GM12878 (cell line): ENCODE measurements around the gene SSB. TPM values are rescaled to one million over a fixed set of nuclear protein-coding genes. Genes with fewer than 3 reads are reported as not detected.
A peak's percentile ranks its signal among the peaks of the same experiment; 100 is the strongest.
"Not testable (repeated sequence)": the region's sequence is repeated elsewhere in the genome, so short reads cannot be mapped to it uniquely, and the experiment has no call there.

Experiments
- ATAC-seq: fragments of 200-7000 bp; cut with Tn5 transposase; 3 replicates; pipeline ENCODE4 v1.9.1; 2020; ENCODE audit warnings: mild to moderate bottlenecking, moderate library complexity
- BruUV-seq: library from RNA; stranded (reverse); fragments of 400-500 nt; replicated peaks from 2 replicates; lab custom pipeline; 2021; lab: Mats Ljungman, UMichigan
- CTCF ChIA-PET: fragments of 300-600 bp; sonication (Branson Sonifier 250); formaldehyde crosslinking; extraction: SDS; loops from one replicate; lab custom pipeline; 2021; ENCODE audit warnings: inconsistent platforms; lab: Yijun Ruan, JAX
- POLR2A ChIA-PET: fragments of 350-600 bp; formaldehyde crosslinking; extraction: SDS; loops from one replicate; lab custom pipeline; 2021; ENCODE audit warnings: inconsistent platforms; lab: Charles Lee
- RAD21 ChIA-PET: fragments of 300-600 bp; sonication (Branson Sonifier 250); formaldehyde crosslinking; loops from one replicate; lab custom pipeline; 2023; ENCODE audit warnings: antibody characterized with exemption; ENCODE audit not compliant: unreplicated experiment; lab: Charles Lee
- SMC1A ChIA-PET: fragments of 300-600 bp; sonication (Branson Sonifier 250); formaldehyde crosslinking; loops from one replicate; lab custom pipeline; 2023; ENCODE audit not compliant: unreplicated experiment, uncharacterized antibody; lab: Charles Lee
- DNase-seq: peaks from one replicate; pipeline ENCODE4 v3.0.0-alpha.2; 2011; ENCODE audit warnings: low read depth, low spot score
- FAIRE-seq: peaks from 3 replicates; lab custom pipeline; 2011; peaks lifted over from hg19 to GRCh38; lab: Jason Lieb, UNC
- H2AFZ ChIP-seq: 2 replicates; pipeline ENCODE4 v1.6.0; 2011; ENCODE audit warnings: low read depth, low read length, control low read depth; ENCODE audit not compliant: control insufficient read depth
- H3K27ac ChIP-seq: 2 replicates; pipeline ENCODE4 v1.5.1; 2011; ENCODE audit warnings: control low read depth; ENCODE audit not compliant: control insufficient read depth, insufficient read depth
- H3K27me3 ChIP-seq, 2 experiments: replicated peaks in 1 of 2; 2 replicates each; pipeline versions ENCODE4 v1.6.0 to v1.6.1; 2011; ENCODE audit warnings: low read length in 1 of 2; ENCODE audit not compliant: control insufficient read depth in 2 of 2, insufficient read depth in 2 of 2
- H3K36me3 ChIP-seq, 2 experiments: 2 replicates each; pipeline ENCODE4 v1.5.1; 2011; ENCODE audit warnings: low read length in 1 of 2; ENCODE audit not compliant: control insufficient read depth in 2 of 2, insufficient read depth in 2 of 2
- H3K4me1 ChIP-seq: 2 replicates; pipeline ENCODE4 v1.6.1; 2011; ENCODE audit warnings: mild to moderate bottlenecking, low read length, moderate library complexity, mixed read lengths; ENCODE audit not compliant: control insufficient read depth, insufficient read depth
- H3K4me2 ChIP-seq: 2 replicates; pipeline ENCODE4 v1.6.0; 2011; ENCODE audit warnings: control low read depth; ENCODE audit not compliant: control insufficient read depth, insufficient read depth
- H3K4me3 ChIP-seq: fragments of 200-600 bp; sonication (generic); 2 replicates; pipeline ENCODE4 v1.5.1; 2016
- H3K79me2 ChIP-seq: 2 replicates; pipeline ENCODE4 v1.6.0; 2011; ENCODE audit warnings: low read length; ENCODE audit not compliant: control insufficient read depth, insufficient read depth
- H3K9ac ChIP-seq: 2 replicates; pipeline ENCODE4 v1.8.0; 2011; ENCODE audit warnings: low read length, control low read depth, mixed read lengths; ENCODE audit not compliant: control insufficient read depth, insufficient read depth
- H3K9me3 ChIP-seq: replicated peaks from 3 replicates; pipeline ENCODE4 v1.5.1; 2011; ENCODE audit warnings: mild to moderate bottlenecking, low read length; ENCODE audit not compliant: control insufficient read depth, insufficient read depth
- H4K20me1 ChIP-seq: 2 replicates; pipeline ENCODE4 v1.6.0; 2011; ENCODE audit not compliant: control insufficient read depth, insufficient read depth
- SREBF1 ChIP-seq: IDR thresholded peaks from 2 replicates; pipeline ENCODE4 v1.6.1; 2012; ENCODE audit warnings: mild to moderate bottlenecking, low read length
- WGBS: methylation state at CpG from one replicate; pipeline ENCODE4 v1.1.6; 2016; ENCODE audit warnings: low lambda C conversion rate; ENCODE audit not compliant: insufficient replicate concordance, insufficient coverage; ENCODE audit errors: missing lambda C conversion rate; 5-methylcytosine and 5-hydroxymethylcytosine counted together
- in situ Hi-C: fragments of 300-500 bp; cut with MboI; formaldehyde crosslinking; loops from 9 replicates; pipeline ENCODE4 v1.14.3; 2018; ENCODE audit warnings: mixed read lengths
- intact Hi-C: fragments of 100-400 bp; cut with micrococcal nuclease; formaldehyde crosslinking; loops from one replicate; pipeline ENCODE4 v1.14.2; 2022; ENCODE audit not compliant: unreplicated experiment
- polyA plus RNA-seq, 11 experiments: library from polyadenylated mRNA; depleted of rRNA in 4 of 11; unstranded in 6 of 11; stranded (reverse) in 5 of 11; fragments of >200 nt; fragmentation: Nextera tagmentation in 4 of 11; fragmentation: Illumina TruSeq in 1 of 11; extraction: Ambion mirVana in 4 of 11; extraction: Trizol in 1 of 11; gene quantifications; 1 replicate in 1 of 11; 2 replicates in 10 of 11; pipeline versions ENCODE4 v1.2.1 to v1.2.3, GENCODE V29; 2011 to 2016; ENCODE audit warnings: inconsistent platforms in 2 of 11, missing spikeins in 2 of 11, low read depth in 1 of 11
- total RNA-seq, 4 experiments: library from RNA; depleted of rRNA in 3 of 4; stranded (reverse); fragments of >200 nt in 3 of 4; fragmentation: Illumina TruSeq in 1 of 4; extraction: Trizol in 1 of 4; gene quantifications; 2 replicates each; pipeline versions ENCODE4 v1.2.1 to v1.2.3, GENCODE V29; 2013 to 2021

SSB gene
- total and polyA plus RNA-seq, 10 of the 15 experiments (the other 5 are each of a cell fraction or from before 2014, with no cell fraction given): 103 to 313 (median 200) TPM

DNA sequence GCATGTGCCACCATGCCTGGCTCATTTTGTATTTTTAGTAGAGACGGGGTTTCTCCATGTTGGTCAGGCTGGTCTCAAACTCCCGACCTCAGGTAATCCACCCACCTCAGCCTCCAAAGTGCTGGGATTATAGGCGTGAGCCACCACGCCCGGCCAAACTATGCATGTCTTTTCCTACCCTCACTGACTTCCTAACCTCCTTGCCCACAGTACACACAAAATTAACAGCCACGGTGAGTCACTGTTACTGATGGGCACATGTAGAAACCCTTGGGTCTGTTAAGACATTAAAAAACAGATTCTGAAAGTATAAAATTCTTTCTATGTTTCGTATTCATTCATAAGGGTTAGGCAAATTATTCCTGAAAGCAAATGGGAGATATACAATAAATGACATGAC, 21.4 kb downstream of the SSB start:
- SMC1A ChIA-PET: interaction anchor here (1.3 to 2.1 kb wide), 2 partner anchors 8 to 103 kb away, joined by 4 to 9 read pairs; no protein-coding TSS in a partner anchor
- H3K27ac ChIP-seq, H3K9me3 ChIP-seq, POLR2A ChIA-PET, BruUV-seq, H2AFZ ChIP-seq, H3K4me1 ChIP-seq, H4K20me1 ChIP-seq, in situ Hi-C loops, CTCF ChIA-PET, H3K4me2 ChIP-seq, H3K27me3 ChIP-seq, H3K9ac ChIP-seq, ATAC-seq, H3K4me3 ChIP-seq, FAIRE-seq, RAD21 ChIA-PET, DNase-seq: not testable (repeated sequence)
- H3K79me2 ChIP-seq: peaks cover 29% of the 10 kb centered on the region
- peaks cover 0 to 17% of the 10 kb centered on the region in 2 experiments; a peak in 3 of 4 replicates for H3K36me3 ChIP-seq
- WGBS: 84% methylated on average over 6 of the region's 7 CpGs
- intact Hi-C loops: loop anchor here (10.0 kb wide), 1 partner anchor 405 kb away; no protein-coding TSS in a partner anchor

DNA sequence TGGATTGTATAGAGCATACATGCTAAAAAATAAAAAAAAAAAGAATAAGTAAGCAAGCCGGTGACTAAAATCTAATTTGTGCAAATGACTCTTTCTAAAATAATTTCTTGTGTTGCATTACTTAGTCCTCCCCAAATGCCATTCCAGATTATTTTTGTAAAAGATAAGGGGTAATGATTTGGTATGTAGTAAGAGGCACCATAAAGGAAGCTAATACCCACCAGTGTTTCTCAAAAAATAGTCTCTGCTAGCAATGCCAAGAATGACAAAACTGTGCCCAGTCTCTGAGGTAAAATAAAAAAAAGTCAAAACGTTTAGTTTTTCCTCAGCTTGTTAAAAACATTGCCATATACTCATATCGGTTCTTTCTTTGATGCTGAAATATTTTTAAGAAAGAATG, 23.4 kb downstream of the SSB start:
- Histone ChIP-seq H2AFZ (no peak overlapping the region), H3K27ac (no peak overlapping the region), H4K20me1 (no peaks in the 10 kb centered on the region), H3K27me3 (no peaks in the 10 kb centered on the region), H3K79me2 (peaks cover 29% of the 10 kb centered on the region), H3K9me3 (no peaks in the 10 kb centered on the region; the same call in 1 of the 3 replicates), H3K36me3 (peaks cover 0 to 15% of the 10 kb centered on the region in 2 experiments; a peak in 2 of 4 replicates), H3K4me3 (0 out of 2 replicates have a peak overlapping the region, but pooled peaks have one; percentile 39), H3K4me2 (0 out of 2 replicates have a peak overlapping the region, but pooled peaks have one; percentile 7), H3K9ac (no peak overlapping the region), H3K4me1 (peaks cover 4% of the 10 kb centered on the region; the same call in 1 of the 2 replicates)
- intact Hi-C loops: loop anchor here (10.0 kb wide), 1 partner anchor 403 kb away; no protein-coding TSS in a partner anchor
- ChIA-PET RAD21 (interaction anchor here (0.8 kb wide), 1 partner anchor 9 kb away, joined by 3 read pairs; no protein-coding TSS in a partner anchor), POLR2A (interaction anchor here (1.7 kb wide), 1 partner anchor 20 kb away, joined by 3 read pairs; no protein-coding TSS in a partner anchor), CTCF (interaction anchor here (0.7 to 1.1 kb wide), 2 partner anchors 20 to 333 kb away, joined by 3 to 8 read pairs; no protein-coding TSS in a partner anchor), SMC1A (interaction anchor here (0.6 to 0.7 kb wide), 2 partner anchors 48 to 1132 kb away, joined by 3 read pairs; no protein-coding TSS in a partner anchor)
- no peak for FAIRE-seq
- in situ Hi-C loops: no loop called here
- TF ChIP-seq SREBF1: no peak
- no TSS peak for BruUV-seq
- no peak for DNase-seq
- WGBS: 75% methylated on average over 3 of the region's 3 CpGs
- ATAC-seq: no peak
